DMS153 treated with DMSO at 0.1 percent for 48 hours (cell line): ENCODE results near the gene SETDB2.

ENCODE experiments used
- DNase-seq: peaks from one replicate; lab custom pipeline; 2025; ENCODE audit not compliant: unreplicated experiment; lab: John Stamatoyannopoulos, UW

SETDB2 gene

DNA sequence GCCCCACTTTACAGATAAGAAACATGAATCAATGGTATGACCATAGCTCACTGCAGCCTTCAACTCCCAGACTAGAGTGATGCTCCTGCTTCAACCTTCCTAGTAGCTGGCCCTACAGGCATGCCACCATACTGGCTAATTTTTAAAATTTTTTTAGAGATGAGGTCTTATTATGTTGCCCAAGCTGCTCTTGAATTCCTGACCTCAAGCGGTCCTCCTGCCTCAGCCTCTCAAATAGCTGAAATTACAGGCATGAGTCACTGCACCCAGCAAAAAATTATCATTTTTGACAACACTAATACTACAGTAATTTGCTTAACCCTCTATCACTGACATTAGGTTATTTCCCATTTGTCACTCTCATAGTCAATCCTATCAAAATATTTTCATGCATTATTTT lies 15.0 kb upstream of the SETDB2 start:
- DNase-seq: no peak

DNA sequence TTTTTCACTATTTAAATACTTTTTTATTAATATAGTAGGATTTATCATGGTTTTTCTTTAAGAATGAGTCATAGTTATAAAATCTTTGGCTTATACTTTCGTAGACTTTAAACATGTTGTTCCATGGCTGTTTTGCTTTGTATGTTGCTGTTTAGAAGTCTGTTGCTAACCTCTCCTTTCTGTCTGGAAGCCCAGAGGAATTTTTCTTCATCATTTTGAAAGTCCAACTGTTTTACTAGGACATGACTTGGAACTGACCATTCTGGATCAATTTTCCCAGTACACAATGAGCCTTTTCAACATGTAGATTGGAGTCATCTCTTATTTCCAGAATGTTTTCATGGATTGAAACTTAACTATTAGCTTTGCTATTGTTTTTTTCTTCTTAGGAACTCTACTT lies 8.1 kb upstream of the SETDB2 start:
- no peak for DNase-seq

DNA sequence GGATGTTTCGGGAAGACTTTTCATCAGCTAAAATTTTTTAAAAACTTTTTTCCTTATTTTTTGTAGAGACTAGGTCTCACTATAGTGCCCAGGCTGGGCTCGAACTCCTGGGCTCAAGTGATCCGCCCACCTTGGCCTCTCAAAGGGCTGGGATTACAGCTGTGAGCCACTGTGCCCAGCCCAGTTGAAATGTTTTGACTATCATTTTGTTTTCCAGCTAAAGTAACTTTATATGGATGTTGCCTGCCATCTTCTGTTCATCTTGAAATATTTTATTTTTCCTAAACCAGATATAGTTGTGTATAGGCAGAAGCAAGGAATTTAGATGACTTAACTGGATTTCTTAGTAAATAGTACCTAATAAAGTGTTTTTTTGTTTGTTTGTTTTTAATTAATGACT lies 7.2 kb upstream of the SETDB2 start:
- DNase-seq: no peak

DNA sequence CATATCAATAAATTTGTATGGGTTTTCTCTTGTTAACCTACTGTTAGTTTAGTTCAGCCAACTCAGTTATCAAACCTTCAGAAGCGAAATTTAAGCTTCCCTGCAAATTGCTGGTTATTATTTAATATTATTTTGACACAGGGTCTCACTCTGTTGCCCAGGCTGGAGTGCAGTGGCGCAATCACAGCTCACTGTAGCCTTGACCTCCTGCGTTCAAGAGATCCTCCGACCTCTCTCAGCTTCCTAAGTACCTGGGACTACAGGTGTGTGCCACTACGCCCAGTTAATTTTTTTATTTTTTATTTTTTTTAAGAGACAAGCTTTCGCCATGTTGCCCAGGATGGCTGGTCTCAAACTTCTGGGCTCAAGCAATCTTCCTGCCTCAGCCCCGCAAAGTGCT lies 6.4 kb upstream of the SETDB2 start:
- no peak for DNase-seq

DNA sequence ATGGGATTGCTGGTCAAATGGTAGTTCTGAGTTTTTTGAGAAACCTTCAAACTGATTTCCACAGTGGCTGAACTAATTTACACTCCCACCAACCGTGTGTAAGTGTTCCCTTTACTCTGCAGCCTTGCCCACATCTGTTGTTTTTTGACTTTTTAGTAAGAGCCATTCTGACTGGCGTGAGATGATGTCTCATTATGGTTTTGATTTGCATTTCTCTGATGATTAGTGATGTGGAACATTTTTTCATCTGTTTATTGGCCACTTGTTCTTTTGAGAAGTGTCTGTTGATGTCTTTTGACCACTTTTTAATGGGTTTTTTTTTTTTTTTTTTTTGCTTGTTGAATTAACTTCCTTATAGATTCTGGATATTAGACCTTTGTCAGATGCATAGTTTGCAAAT lies 4.5 kb upstream of the SETDB2 start:
- no peak for DNase-seq

DNA sequence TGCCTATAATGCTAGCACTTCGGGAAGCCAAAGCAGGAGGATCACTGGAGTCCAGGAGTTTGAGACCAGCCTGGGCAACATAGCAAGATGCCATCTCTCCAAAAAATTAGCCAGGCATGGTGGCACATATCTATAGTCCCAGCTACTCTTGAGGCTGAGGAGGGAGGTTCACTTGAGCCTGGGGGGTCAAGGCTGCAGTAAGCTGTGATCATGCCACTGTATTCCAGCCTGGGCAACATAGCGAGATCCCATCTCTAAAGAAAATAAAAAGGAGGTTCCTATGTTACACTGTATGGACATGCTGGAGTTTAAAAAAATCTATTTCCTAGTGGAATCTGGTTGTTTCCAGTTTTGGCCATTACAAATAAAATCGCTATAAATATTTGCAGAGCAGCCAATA lies 2.8 kb upstream of the SETDB2 start:
- no peak for DNase-seq

DNA sequence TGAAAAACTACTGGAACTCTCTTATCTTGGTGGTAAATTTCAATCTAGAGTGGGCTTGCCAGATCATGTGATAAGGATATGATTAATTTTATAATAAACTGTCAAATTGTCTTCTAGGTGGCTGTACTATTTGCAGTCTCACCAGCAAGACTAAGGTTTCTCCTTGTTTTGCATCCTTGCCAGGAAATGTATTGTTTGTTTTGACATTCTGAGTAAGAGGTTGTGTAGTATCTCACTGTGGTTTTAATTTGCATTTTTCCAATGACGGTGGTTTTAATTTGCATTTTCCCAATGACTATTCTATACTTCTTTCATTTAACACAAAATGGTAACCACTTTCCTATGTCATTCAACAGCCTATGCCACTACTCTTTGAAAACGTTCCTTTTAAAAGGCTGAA lies 2.2 kb upstream of the SETDB2 start:
- DNase-seq: no peak

DNA sequence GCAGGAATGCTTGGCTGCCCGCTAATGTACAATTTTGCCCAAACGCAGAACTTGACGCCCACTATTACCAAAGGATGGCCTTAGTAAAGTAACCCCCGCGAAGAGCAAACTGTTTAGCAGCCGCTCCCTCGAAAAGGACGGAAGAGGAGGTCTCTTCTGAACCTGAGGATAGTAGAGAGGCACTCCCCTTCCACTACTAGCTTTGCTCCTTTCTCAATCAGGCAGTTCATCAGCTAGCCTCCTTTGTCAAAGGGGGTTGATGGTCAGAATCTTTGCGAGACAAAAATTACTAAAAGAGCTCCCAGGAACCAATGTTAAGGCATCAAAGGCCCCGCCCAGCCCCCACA lies 744 bp upstream of the SETDB2 start:
- peak; percentile 47 for DNase-seq

DNA sequence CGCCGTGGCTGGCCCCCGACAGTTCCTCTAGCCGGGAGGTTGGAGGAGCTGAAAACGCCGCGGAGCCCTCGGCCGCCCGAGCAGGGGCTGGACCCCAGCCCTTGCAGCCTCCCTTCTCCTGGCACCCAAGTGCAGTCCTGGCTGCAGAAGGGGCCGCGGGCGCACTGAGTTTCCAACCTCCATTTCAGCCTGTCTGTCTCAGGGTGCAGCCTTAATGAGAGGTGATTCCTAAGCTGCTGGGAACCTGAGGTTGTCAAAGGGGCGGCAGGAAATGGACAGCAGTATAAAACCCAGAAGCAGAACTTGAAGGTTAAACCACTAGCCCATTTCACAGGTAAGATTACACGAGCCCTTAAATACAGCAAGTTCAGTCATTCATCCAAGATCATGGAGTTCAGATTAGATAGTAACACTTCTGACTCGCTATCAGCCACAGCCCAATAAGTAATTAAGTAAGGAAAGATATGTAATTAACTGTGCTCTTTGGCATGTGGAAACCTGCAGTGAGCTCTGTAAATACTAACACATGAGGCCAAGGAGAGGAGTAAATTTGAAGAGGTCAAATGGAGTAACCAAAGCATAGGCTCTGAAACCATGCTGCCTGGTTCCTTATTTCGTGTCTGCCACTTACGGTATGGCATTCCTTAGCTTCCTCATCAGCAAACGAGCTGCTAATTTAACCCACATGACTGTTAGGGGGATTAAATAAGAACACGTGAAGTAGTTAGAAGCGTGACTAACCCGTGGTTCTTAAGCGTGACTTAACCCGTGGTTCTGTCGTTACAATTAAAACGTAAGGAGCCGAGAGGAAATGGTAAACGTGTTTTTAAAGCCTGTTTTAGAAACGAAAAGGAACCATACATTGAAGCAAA lies 686 bp downstream of the SETDB2 start:
- DNase-seq: peak; percentile 45

DNA sequence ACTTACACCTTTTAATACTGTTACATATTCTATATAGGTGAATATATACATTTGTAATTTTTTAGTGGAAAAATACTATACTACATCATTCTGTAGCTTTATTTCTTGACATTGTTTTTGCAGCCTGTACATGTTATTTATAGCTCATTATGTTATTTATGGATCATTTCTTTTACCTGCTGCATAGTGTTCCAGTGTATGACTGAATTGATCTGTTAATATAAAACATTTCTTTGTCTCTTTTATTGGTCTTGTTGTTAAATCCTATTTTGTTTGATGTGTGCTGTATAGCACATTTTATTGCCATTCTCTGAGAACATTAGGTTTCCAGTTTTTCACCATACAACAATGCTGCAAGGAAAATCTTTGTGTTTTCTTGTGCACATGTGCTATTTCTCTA lies 2.4 kb downstream of the SETDB2 start:
- DNase-seq: no peak

DNA sequence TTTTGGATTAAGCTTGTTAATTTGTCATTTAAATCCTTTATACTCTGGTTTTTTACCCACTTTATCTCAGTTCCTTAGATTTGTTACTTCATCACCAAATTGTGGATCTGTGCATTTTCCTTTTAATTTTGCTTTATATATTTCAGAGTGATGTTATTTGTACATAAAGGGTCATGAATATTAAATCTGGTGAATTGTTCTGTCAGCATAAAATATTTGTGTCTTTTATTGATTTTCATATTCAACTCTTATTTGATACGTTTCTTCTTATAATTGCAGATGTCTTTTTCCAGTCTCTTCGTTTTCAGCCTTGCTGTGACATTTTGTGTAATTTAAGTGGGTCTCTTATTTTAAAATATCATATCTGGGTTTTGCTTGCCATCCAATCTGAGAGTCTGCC lies 4.7 kb downstream of the SETDB2 start:
- DNase-seq: no peak

DNA sequence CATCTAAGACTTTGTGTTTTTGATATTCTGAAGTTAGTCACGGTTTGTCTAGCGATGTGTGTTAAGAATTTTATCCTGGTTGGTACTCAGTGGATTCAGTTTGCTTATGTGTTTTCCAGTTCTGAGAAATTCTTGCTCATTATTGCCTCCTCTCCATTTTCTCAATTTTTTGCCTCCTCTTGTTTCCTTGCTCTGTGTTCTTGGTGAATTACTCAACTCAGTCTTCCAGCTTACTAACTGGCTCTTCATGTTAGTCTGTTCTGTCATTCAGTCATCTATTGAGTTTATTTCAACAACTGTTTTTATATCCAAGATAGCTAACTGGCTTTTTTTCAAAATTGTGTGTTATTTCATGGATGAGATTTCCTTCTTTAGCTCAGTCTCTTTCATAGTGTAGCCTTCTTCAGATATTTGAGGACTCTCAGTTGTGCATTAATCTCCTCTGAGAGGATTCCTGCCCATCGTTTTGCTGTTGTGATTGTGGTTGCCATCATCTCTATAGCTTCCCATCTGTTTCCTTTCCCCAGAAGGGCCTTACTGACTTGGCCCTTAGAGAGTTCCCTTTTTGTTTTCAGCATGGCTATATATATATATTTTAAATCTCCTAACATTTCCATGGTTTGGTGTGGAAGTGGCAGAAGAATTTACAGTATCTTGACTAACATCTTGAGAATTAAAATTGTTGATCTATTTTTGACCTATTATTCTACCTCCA lies 6.2 kb downstream of the SETDB2 start:
- DNase-seq: no peak

DNA sequence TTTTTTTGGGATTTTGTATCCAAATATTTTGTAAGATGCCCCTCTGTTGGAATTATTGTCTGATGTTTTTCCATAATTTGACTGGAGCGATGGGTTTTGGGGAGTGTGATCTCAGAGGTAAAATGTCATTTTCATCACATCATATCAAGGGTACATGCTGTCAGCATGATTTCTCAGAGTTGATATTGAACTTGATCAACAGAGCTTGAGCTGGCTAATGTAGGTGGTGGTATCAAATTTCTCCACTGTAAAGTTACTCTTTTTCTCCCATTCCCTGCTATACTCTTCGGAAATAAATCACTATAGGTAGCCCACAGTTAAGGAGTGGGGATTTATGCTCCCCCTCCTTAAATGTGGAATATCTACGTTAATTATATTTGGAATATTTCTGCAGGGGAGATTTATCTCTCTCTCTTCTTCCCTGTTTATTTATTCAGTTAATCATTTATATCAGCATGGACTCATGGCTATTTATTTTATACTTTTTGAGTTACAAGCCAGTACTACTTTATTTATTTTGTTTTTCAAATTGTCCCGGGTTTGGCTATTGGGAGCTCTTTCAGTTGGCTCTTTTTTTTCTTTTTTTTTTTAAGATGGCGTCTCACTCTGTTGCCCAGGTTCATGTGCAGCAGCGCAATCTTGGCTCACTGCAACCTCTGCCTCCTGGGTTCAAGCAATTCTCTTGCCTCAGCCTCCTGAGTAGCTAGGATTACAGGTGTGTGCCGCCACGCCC lies 8.8 kb downstream of the SETDB2 start:
- DNase-seq: no peak

DNA sequence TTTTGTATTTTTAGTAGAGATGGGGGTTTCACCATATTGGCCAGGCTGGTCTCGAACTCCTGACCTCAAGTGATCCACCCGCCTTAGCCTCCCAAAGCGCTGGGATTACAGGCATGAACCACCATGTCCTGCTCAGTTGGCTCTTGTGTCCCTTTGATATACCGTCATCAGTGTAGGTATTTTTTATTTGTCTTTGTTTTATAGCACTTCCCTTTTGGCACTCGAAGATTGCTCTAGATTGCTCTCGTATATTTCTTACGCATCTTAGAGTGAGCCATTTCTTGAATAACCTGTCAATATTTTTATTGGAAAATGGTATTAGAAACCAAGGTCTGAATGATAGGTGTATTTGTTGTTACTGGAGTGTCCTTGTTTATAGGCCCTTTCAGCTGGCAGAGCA lies 9.4 kb downstream of the SETDB2 start:
- DNase-seq: no peak

DNA sequence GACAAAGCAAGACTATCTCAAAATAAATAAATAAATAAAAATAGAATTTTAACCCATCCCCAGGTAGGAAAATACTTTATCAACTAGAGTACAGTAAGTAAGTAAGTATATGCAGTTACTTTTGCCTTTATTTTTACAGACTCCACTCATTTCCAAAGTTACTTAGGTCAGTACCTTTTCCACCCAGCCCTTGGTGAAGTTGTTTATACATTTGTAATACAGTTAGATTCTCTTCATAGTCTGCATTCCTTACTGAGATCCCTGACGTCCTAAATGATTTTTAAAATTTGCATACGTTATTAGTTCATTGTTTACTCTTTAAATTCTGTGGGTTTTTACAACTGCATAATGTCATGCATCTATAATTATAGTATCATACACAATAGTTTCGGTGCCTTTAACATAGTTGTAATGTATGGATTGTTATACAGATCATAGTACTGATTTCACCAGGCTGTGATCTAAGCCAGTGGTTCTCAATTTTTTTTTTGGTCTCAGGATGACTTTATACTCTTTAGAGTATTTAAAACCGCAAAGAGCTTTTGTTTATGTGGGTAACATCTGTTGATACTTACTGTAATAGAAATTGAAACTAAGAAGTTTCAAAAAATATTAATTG lies 10.4 kb downstream of the SETDB2 start:
- no peak for DNase-seq

DNA sequence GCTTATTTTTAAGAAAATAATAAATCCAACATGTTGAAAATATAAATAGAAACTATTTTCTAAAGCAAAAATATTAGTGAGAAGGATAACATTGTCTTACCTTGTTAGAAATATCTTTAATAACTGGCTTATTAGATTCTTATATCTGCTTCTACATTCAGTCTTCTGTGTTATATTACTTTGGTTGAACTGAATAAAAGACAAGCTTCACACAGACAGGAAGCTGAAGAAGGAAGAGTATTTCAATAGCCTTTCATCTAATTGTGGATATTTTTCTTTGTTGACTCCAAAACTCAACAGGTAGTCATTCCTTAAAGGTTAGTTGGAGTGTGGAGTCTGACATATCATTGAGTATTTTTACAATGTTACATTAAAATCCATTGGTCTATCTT lies 10.9 kb downstream of the SETDB2 start:
- no peak for DNase-seq

DNA sequence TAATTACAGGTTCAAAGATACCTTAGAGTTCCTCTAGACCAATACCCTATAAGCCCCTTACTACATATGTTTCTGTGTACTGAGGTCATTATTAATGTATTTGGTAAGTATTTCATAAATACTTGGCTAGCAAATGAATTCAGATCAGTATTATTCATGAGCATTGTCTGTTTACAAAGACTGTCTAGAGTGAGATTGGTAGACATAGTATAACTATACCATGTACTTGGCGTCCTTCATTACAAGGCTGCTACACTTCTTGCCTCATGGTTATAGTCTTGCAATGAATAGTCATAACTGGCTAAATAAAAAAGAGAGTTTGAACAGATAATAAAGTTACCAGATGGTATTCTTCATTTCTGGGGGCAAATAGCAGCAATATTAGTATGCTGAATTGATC lies 12.1 kb downstream of the SETDB2 start:
- no peak for DNase-seq

DNA sequence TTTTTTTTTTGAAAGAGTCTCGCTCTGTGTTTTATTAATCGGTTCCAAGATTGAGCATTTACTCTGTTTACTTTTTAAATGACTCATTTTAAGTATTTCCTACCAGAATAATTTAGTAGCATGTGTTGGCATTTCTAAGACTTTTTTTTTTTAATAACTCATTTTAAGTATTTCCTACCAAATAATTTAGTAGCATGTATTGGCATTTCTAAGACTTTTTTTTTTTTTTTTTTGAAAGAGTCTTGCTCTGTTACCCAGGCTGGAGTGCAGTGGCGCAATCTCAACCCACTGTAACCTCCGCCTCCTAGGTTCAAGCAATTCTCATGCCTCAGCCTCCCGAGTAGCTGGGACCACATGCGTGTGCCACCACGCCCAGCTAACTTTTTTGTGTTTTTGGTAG lies 13.1 kb downstream of the SETDB2 start:
- DNase-seq: no peak

DNA sequence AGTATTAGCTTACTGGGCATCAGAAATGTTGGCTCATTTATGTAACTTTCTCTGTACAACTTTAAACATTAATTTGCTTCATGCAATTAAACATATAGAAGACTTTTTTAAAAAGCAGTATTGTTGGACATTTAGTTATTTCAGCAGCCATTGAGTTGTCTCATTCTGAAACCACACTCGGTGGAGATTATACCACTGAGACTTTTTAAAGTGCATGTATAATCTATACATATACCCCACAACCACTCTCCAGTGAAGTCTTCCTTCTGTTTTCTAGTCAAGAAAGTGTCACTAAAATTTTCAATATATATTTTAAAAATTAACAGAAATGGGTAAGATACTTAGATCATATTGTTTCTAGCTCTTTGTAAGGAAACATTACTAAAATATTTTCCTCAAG lies 15.5 kb downstream of the SETDB2 start:
- DNase-seq: no peak

DNA sequence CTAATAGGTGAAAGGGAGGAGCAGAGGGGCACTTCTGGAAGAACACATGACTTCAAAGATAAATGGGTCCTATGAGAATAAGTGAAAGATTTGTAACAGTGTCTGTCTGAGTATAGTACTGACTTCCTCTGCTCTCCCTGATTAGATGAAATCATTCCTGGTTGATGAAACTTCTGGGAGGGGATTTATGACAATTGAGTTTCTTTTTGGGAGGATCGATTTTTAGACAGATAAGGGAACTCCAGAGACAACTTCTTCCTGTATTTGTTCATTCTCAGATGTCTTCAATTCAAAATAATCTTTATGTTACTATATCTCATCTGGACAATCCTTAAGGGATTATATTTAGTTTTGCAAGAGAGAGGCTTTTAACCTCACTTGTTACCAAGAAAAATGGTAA lies 20.0 kb downstream of the SETDB2 start:
- no peak for DNase-seq

DNA sequence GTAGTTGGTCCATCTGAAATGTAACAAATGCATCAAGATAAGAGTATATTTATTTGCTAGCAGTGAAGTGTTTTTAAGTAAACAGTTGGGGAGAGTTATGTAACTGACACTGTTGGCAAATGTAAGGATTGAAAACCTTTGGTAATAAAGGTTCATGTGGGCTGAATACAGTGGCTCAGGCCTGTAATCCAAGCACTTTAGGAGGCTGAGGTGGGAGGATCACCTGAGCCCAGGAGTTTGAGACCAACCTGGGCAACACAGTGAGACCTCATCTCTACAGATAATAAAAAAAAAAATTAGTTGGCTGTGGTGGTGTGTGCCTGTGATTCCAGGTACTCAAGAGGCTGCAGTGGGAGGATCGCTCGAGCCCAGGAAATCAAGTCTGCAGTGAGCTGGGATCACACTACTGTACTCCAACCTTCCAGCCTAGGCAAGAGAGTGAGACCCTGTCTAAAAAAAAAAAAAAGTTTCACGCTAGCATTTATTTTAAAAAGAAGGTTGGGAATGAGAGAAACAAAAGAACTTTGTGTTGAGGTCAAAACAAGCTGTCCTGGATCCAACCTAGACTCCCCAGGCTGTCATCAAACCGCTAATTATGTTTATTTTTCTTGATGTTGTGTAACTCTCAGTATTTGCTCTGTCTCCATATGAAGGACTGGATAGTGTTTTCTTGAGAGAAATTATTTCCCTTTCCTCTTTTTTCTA lies 20.7 kb downstream of the SETDB2 start:
- no peak for DNase-seq
